Left renal cortex interstitium (tissue), 4 donors: ENCODE data around the gene MRAS. TPM values are rescaled to one million over a fixed set of nuclear protein-coding genes. Genes with fewer than 3 reads are reported as not detected.

ENCODE experiments used
- DNase-seq, 4 donors: peaks; one replicate each; pipeline ENCODE4 v3.0.0-alpha.2; 2013; ENCODE audit warnings: low read depth in 4 of 4, low spot score in 2 of 4, missing footprints in 1 of 4
- polyA plus RNA-seq, 4 donors: library from polyadenylated mRNA; unstranded; fragments of 120-200 nt; gene quantifications; one replicate each; pipeline ENCODE4 v1.2.1, GENCODE V29; 2013; ENCODE audit not compliant: insufficient read length in 4 of 4

MRAS gene
- polyA plus RNA-seq = 10 to 100 TPM; 28.7 to 33.5 (median 31.0) TPM

- DNase-seq = peak in 1 of 4 donors; percentile 56
Observed at GRCh38 chr3:138347960-138348753, at the start of gene MRAS. TSS of gene MRAS (plus strand) at chr3:138348579. CDS start at chr3:138372884, 24,305 bp downstream.

- DNase-seq = no peak
Observed at GRCh38 chr3:138300647-138301046, 47.7 kb upstream of the MRAS start.

GRCh38 chr3:138303474-138303873 lies 44.9 kb upstream of the MRAS start:
- DNase-seq = no peak

- no peak for DNase-seq
Observed at GRCh38 chr3:138307899-138308298, 40.5 kb upstream of the MRAS start.

GRCh38 chr3:138308783-138309182 lies 39.6 kb upstream of the MRAS start:
- DNase-seq = no peak

- no peak for DNase-seq
Observed at GRCh38 chr3:138310494-138310893, 37.9 kb upstream of the MRAS start.

GRCh38 chr3:138314751-138315150 lies 33.6 kb upstream of the MRAS start:
- no peak for DNase-seq

- no peak for DNase-seq
Observed at GRCh38 chr3:138317687-138318086, 30.7 kb upstream of the MRAS start.

- DNase-seq = no peak
Observed at GRCh38 chr3:138323971-138324370, 24.4 kb upstream of the MRAS start.

GRCh38 chr3:138325990-138326389 lies 22.4 kb upstream of the MRAS start:
- DNase-seq = no peak

- DNase-seq = no peak
Observed at GRCh38 chr3:138326866-138327595, 21.3 kb upstream of the MRAS start.

GRCh38 chr3:138327831-138328230 lies 20.5 kb upstream of the MRAS start:
- DNase-seq = no peak

- DNase-seq = no peak
Observed at GRCh38 chr3:138328341-138328740, 20.0 kb upstream of the MRAS start.

- DNase-seq = peak in 3 of 4 donors; percentile 47 to 77 (median 52)
Observed at GRCh38 chr3:138329127-138329983, 19.0 kb upstream of the MRAS start, which contains the start of gene NME9. TSS of gene NME9 (minus strand) at chr3:138329851. CDS start at chr3:138329335, 516 bp downstream.

- no peak for DNase-seq
Observed at GRCh38 chr3:138329984-138330293, 18.4 kb upstream of the MRAS start.

- no peak for DNase-seq
Observed at GRCh38 chr3:138331143-138331894, 17.1 kb upstream of the MRAS start.

- DNase-seq = no peak
Observed at GRCh38 chr3:138332472-138333073, 15.8 kb upstream of the MRAS start.

- DNase-seq = no peak
Observed at GRCh38 chr3:138334608-138335007, 13.8 kb upstream of the MRAS start.

- DNase-seq = no peak
Observed at GRCh38 chr3:138336454-138336999, 11.9 kb upstream of the MRAS start.

GRCh38 chr3:138338244-138338643 lies 10.1 kb upstream of the MRAS start:
- DNase-seq = no peak
